Upper lobe of left lung (tissue), 4 donors: Measurements from ENCODE around the gene HS3ST3A1.

Experiments
- POLR2A ChIP-seq, 4 donors: fragments of 450-650 bp; IDR thresholded peaks; one replicate each; pipeline ENCODE4 v1.5.1; 2016 to 2017; ENCODE audit warnings: antibody characterized with exemption in 4 of 4, mild to moderate bottlenecking in 2 of 4
- POLR2AphosphoS5 ChIP-seq, 2 donors: sonication (generic); formaldehyde crosslinking; IDR thresholded peaks; one replicate each; pipeline ENCODE4 v1.5.1; 2017; ENCODE audit warnings: antibody characterized with exemption in 2 of 2
- TF ChIP-seq, protein P1 (sequence below), 6 experiments: fragments of 450-650 bp in 4 of 6; fragments of 200-600 bp in 2 of 6; sonication (generic) in 2 of 6; IDR thresholded peaks; one replicate each; pipeline ENCODE4 v1.5.1; 2016 to 2019; ENCODE audit warnings: antibody characterized with exemption in 6 of 6

DNA sequence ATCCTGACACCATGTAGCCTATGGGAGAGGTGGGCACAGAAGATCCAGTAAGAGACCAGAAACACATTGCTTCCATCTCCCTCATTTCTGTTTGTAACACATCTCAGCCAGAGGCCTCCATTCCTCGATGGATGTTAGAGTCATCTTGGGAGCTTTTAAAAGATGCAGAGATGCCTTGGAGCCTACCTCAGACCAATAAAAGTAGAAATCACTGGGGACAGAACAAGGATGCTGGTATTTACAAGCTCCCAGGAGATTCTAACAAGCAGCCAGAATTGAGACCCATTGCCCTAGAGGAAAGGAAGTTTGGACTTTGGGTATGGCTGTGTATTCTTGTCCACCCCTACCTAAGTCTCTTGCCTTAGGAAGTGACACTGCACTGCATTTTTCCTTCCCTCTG lies 40.8 kb downstream of the HS3ST3A1 start:
- TF ChIP-seq, protein P1, sequence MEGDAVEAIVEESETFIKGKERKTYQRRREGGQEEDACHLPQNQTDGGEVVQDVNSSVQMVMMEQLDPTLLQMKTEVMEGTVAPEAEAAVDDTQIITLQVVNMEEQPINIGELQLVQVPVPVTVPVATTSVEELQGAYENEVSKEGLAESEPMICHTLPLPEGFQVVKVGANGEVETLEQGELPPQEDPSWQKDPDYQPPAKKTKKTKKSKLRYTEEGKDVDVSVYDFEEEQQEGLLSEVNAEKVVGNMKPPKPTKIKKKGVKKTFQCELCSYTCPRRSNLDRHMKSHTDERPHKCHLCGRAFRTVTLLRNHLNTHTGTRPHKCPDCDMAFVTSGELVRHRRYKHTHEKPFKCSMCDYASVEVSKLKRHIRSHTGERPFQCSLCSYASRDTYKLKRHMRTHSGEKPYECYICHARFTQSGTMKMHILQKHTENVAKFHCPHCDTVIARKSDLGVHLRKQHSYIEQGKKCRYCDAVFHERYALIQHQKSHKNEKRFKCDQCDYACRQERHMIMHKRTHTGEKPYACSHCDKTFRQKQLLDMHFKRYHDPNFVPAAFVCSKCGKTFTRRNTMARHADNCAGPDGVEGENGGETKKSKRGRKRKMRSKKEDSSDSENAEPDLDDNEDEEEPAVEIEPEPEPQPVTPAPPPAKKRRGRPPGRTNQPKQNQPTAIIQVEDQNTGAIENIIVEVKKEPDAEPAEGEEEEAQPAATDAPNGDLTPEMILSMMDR (IDR thresholded peaks at IDR 0.05), result no peak
- TF ChIP-seq POLR2A (IDR thresholded peaks at IDR 0.05), result no peak
- TF ChIP-seq POLR2AphosphoS5 (IDR thresholded peaks at IDR 0.05), result no peak
